Panc1 (cell line): ENCODE measurements around the gene RNF182. TPM values are rescaled to one million over a fixed set of nuclear protein-coding genes. Genes with fewer than 3 reads are reported as not detected.

Experiments used
- ATAC-seq: fragments of 200-7000 bp; cut with Tn5 transposase; 2 replicates; pipeline ENCODE4 v1.9.1; 2020; ENCODE audit warnings: mild to moderate bottlenecking, moderate library complexity
- BruUV-seq: library from RNA; stranded (reverse); fragments of 400-500 nt; replicated peaks from 2 replicates; lab custom pipeline; 2021; lab: Mats Ljungman, UMichigan
- CTCF ChIA-PET: fragments of 300-600 bp; sonication (Branson Sonifier 250); formaldehyde crosslinking; loops from one replicate; lab custom pipeline; 2022; ENCODE audit warnings: antibody characterized with exemption; lab: Charles Lee
- POLR2A ChIA-PET: fragments of 300-600 bp; sonication (Branson Sonifier 250); formaldehyde crosslinking; loops from one replicate; lab custom pipeline; 2022; ENCODE audit warnings: antibody characterized with exemption; lab: Charles Lee
- DNase-seq: peaks from one replicate; pipeline ENCODE4 v3.0.0-alpha.2; 2010; ENCODE audit warnings: low read depth, low spot score
- H3K27ac ChIP-seq: 2 replicates; pipeline ENCODE4 v1.5.1; 2011; ENCODE audit warnings: mild to moderate bottlenecking, low read length, inconsistent platforms
- H3K27me3 ChIP-seq: fragments of 200-500 bp; sonication (Bioruptor generic); 2 replicates; pipeline ENCODE4 v1.6.0; 2014; ENCODE audit warnings: low read length, inconsistent platforms; ENCODE audit not compliant: control insufficient read depth, insufficient read depth
- H3K36me3 ChIP-seq: fragments of 200-500 bp; sonication (Bioruptor generic); 2 replicates; pipeline ENCODE4 v1.5.1; 2014; ENCODE audit warnings: inconsistent platforms, mild to moderate bottlenecking, low read length, moderate library complexity; ENCODE audit not compliant: control insufficient read depth, insufficient read depth
- H3K4me1 ChIP-seq: 2 replicates; pipeline ENCODE4 v1.5.1; 2011; ENCODE audit warnings: inconsistent platforms, mild to moderate bottlenecking, low read length, moderate library complexity; ENCODE audit not compliant: control insufficient read depth, insufficient read depth
- H3K4me3 ChIP-seq, 2 experiments: 2 replicates each; pipeline ENCODE4 v1.5.1; 2011 to 2012; ENCODE audit warnings: low read depth in 2 of 2, low read length in 2 of 2, mild to moderate bottlenecking in 2 of 2, inconsistent platforms in 1 of 2, moderate library complexity in 1 of 2
- H3K9me3 ChIP-seq: fragments of 200-500 bp; sonication (Bioruptor generic); 2 replicates; pipeline ENCODE4 v1.5.1; 2014; ENCODE audit warnings: low read depth, mild to moderate bottlenecking, inconsistent platforms, low read length, moderate library complexity; ENCODE audit not compliant: control insufficient read depth, insufficient read depth
- POLR2AphosphoS5 ChIP-seq: IDR thresholded peaks from 2 replicates; pipeline ENCODE4 v1.6.1; 2012; ENCODE audit warnings: mild to moderate bottlenecking, low read depth, low read length, moderate library complexity
- REST ChIP-seq, 2 experiments: IDR thresholded peaks; 2 replicates each; pipeline ENCODE4 v1.6.1; 2011 to 2012; ENCODE audit warnings: low read depth in 2 of 2, control low read depth in 1 of 2, low read length in 1 of 2, mild to moderate bottlenecking in 1 of 2, moderate library complexity in 1 of 2; ENCODE audit not compliant: insufficient read depth in 1 of 2
- SIN3A ChIP-seq: IDR thresholded peaks from 2 replicates; pipeline ENCODE4 v1.6.1; 2012; ENCODE audit warnings: low read depth, mild to moderate bottlenecking, low read length, moderate library complexity, borderline replicate concordance; ENCODE audit not compliant: insufficient read depth
- TCF7L2 ChIP-seq: IDR thresholded peaks from 2 replicates; pipeline ENCODE4 v1.6.1; 2011; ENCODE audit warnings: mild to moderate bottlenecking, low read depth, low read length, inconsistent platforms
- in situ Hi-C: cut with HindIII; loops from 2 replicates; pipeline ENCODE4 v1.10.0; 2016; ENCODE audit warnings: low sequenced_read_pairs, low pct_unique_long_range_greater_than_20kb
- intact Hi-C: fragments of 100-400 bp; cut with micrococcal nuclease; formaldehyde crosslinking; loops from one replicate; pipeline ENCODE4 v1.10.0; 2022; ENCODE audit not compliant: unreplicated experiment
- total RNA-seq: library from RNA; stranded (reverse); gene quantifications from one replicate; pipeline ENCODE4 v1.2.1, GENCODE V29; 2021; ENCODE audit not compliant: unreplicated experiment
- TF ChIP-seq, protein P1 (sequence below): fragments of 450-650 bp; IDR thresholded peaks from 2 replicates; pipeline ENCODE4 v1.5.1; 2017; ENCODE audit warnings: mild to moderate bottlenecking

Gene RNF182
- total RNA-seq, 1 experiment from 2014 or later: 22.2 TPM

- POLR2A ChIA-PET: no interaction called here
- Histone ChIP-seq H3K9me3 (no peaks in the 10 kb centered on the region), H3K27ac (no peak overlapping the region), H3K4me3 (no peak overlapping the region), H3K27me3 (no peaks in the 10 kb centered on the region), H3K36me3 (no peaks in the 10 kb centered on the region), H3K4me1 (no peaks in the 10 kb centered on the region)
- no peak for DNase-seq
- CTCF ChIA-PET: interaction anchor here (0.6 kb wide), 2 partner anchors 14 to 59 kb away, joined by 3 to 4 read pairs; no protein-coding TSS in a partner anchor
- in situ Hi-C loops (no loop called here), intact Hi-C loops (no loop called here)
- BruUV-seq: no TSS peak
- no peak for ATAC-seq
- TF ChIP-seq, protein P1, sequence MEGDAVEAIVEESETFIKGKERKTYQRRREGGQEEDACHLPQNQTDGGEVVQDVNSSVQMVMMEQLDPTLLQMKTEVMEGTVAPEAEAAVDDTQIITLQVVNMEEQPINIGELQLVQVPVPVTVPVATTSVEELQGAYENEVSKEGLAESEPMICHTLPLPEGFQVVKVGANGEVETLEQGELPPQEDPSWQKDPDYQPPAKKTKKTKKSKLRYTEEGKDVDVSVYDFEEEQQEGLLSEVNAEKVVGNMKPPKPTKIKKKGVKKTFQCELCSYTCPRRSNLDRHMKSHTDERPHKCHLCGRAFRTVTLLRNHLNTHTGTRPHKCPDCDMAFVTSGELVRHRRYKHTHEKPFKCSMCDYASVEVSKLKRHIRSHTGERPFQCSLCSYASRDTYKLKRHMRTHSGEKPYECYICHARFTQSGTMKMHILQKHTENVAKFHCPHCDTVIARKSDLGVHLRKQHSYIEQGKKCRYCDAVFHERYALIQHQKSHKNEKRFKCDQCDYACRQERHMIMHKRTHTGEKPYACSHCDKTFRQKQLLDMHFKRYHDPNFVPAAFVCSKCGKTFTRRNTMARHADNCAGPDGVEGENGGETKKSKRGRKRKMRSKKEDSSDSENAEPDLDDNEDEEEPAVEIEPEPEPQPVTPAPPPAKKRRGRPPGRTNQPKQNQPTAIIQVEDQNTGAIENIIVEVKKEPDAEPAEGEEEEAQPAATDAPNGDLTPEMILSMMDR: no peak
- TF ChIP-seq POLR2AphosphoS5: no peak
- no peak for TF ChIP-seq SIN3A
- no peak for TF ChIP-seq TCF7L2
- no peak for TF ChIP-seq REST (IDR thresholded peaks at IDR 0.05; ENCODE audit: insufficient read depth in 1 of 2, low read depth in 2 of 2, low read length in 1 of 2)
These were observed 63.4 kb downstream of the RNF182 start for GRCh38 chr6:13988049-13988738.

DNA sequence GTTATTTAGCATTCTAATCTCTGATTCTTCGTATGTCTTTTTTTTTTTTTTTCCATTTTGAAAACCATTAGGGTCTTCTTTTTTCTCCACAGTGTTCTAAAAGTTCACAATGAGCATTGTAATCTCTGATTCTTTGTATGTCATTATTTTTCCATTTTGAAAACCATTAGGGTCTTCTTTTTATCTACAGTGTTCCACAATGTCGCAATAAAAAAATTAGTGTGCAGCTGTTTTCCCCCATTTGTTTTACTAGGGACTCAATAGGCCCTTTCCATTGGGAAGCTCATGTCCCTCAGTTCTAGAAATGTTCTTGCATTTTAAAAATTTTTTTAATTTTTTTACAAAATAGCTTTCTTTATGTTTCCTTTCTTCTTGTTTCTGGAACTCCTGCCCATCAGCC lies 64.2 kb downstream of the RNF182 start:
- ATAC-seq: no peak
- TF ChIP-seq, protein P1: no peak
- TF ChIP-seq REST (IDR thresholded peaks at IDR 0.05; ENCODE audit: insufficient read depth in 1 of 2, low read depth in 2 of 2, low read length in 1 of 2): no peak
- no peak for TF ChIP-seq POLR2AphosphoS5
- no peaks in the 10 kb centered on the region for H3K4me1 ChIP-seq
- no peaks in the 10 kb centered on the region for H3K27me3 ChIP-seq
- CTCF ChIA-PET: interaction anchor here (0.6 kb wide), 1 partner anchor 84 kb away, joined by 3 read pairs; no protein-coding TSS in a partner anchor
- H3K36me3 ChIP-seq: no peaks in the 10 kb centered on the region
- intact Hi-C loops: no loop called here
- BruUV-seq: no TSS peak
- no peaks in the 10 kb centered on the region for H3K9me3 ChIP-seq
- POLR2A ChIA-PET: no interaction called here
- in situ Hi-C loops: no loop called here
- H3K4me3 ChIP-seq: no peak overlapping the region
- no peak for DNase-seq
- no peak overlapping the region for H3K27ac ChIP-seq
